ENCODE results near the gene CEP350.

Gene CEP350

DNA sequence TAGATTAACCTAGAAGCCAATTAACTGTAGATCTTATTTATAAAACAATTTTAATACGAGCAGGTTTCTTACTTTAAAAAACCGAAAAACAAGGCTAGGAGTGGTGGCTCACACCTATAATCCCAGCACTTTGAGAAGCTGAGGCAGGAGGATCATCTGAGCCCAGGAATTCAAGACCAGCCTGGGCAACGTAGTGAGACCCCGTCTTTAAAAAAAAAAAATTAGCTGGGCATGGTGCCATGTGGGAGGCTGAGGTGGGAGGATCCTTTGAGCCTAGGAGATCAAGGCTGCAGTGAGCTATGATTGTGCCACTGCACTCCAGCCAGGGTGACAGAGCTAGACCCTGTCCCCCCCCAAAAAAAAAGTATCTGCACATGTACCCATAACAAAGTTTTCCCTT, 110.8 kb downstream of the CEP350 start:
- TF ChIP-seq, protein P1, sequence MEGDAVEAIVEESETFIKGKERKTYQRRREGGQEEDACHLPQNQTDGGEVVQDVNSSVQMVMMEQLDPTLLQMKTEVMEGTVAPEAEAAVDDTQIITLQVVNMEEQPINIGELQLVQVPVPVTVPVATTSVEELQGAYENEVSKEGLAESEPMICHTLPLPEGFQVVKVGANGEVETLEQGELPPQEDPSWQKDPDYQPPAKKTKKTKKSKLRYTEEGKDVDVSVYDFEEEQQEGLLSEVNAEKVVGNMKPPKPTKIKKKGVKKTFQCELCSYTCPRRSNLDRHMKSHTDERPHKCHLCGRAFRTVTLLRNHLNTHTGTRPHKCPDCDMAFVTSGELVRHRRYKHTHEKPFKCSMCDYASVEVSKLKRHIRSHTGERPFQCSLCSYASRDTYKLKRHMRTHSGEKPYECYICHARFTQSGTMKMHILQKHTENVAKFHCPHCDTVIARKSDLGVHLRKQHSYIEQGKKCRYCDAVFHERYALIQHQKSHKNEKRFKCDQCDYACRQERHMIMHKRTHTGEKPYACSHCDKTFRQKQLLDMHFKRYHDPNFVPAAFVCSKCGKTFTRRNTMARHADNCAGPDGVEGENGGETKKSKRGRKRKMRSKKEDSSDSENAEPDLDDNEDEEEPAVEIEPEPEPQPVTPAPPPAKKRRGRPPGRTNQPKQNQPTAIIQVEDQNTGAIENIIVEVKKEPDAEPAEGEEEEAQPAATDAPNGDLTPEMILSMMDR (conservative IDR thresholded peaks at IDR 0.05; ENCODE audit: low read length), result no peak
- no peak overlapping the region for H3K4me3 ChIP-seq (ENCODE audit: low read length)
- DNase-seq (ENCODE audit: low read depth), result no peak

DNA sequence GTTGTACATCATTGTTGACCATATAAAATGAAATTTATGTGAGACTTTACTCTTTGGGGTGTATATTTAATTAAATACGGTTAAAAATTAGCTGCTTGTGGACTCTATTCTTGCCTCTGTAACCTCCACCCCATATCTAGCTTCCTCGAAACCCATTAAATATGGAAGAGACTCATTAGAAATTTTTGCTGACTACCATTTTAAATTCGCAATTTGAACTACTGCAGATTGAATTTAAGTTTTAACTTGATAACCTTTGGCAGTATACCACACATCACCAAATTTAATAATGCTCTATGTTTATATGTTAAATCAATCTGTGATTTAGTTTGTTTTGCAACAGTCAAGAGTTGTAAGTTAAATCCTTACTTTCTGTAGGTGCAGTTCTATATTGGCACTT, 111.5 kb downstream of the CEP350 start:
- TF ChIP-seq, protein P1 (conservative IDR thresholded peaks at IDR 0.05; ENCODE audit: low read length), result no peak
- H3K4me3 ChIP-seq (ENCODE audit: low read length), result no peak overlapping the region
- DNase-seq (ENCODE audit: low read depth), result no peak

DNA sequence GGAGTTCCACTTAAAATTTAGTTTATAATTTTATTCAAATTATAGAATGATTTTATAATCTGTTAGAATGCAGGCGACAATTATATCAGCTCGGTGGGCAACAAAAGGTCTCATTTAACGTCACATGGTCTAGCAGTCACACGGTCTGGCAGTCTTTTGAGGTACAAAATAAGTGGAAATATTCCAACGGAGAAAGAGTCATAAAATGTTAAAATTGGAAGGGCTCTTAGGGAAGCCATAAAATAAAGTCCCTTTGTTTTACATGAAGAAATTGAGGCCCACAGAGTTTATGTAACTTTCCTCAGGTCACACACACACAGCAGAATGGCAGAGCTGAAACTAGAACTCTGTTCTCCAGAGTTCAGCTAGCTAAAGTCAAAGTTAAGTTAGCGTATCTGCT, 115.7 kb downstream of the CEP350 start:
- no peak overlapping the region for H3K4me3 ChIP-seq (ENCODE audit: low read length)
- TF ChIP-seq, protein P1 (conservative IDR thresholded peaks at IDR 0.05; ENCODE audit: low read length), result no peak
- DNase-seq (ENCODE audit: low read depth), result no peak

DNA sequence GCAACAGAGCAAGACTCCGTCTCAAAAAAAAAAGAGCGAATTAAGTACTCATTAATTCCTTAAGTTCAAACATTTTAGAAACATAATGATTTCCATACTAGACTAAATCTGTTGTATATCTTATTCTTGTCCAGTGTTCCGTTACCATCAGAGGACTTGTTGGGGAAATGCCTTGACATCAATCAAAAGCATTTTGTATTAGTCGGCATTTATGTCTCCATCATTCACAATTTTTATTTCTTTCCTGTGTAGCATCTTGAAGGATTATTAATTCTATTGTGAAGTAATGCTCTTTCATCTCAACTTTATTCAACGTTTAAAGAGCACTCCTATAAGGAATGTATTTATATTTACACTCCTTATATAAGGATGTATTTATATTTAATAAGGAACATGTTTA, 117.1 kb downstream of the CEP350 start:
- no peak overlapping the region for H3K4me3 ChIP-seq (ENCODE audit: low read length)
- TF ChIP-seq, protein P1 (conservative IDR thresholded peaks at IDR 0.05; ENCODE audit: low read length), result no peak
- no peak for DNase-seq (ENCODE audit: low read depth)

DNA sequence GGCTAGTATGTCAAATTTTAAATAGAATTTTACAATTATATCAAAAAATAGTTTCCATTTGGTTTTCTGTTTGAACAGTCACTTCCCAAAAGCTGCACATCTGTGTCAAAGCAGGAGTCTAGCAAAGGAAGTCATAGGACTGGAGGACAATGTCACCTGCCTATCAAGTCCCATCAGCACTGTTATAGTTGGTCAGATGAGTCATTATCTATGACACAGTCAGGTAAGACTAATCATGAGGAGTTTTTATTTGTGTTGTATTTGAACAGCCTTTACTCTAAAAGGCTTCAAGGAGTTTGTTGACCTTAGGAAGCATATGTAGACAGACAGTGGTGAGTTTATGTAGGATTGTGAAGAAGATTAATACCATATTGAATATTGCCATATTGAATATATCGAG, 125.8 kb downstream of the CEP350 start:
- DNase-seq (ENCODE audit: low read depth), result no peak
- H3K4me3 ChIP-seq (ENCODE audit: low read length), result no peak overlapping the region
- TF ChIP-seq, protein P1 (conservative IDR thresholded peaks at IDR 0.05; ENCODE audit: low read length), result no peak

DNA sequence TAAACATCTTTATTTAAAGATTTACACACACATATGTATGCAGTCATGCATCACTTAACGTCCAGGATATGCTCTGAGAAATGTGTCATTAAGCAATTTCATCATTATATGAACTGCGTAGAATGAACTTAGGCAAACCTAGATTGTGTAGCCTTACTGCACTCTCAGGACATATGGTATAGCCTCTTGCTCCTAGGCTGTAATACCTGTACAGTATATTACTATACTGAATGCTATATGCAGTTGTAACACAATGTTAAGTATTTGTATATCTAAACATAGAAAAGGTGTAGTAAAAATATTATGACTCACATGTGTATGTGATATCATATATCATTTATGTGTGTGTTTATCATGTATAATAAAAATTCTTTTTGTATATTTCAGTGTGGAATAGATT, 126.9 kb downstream of the CEP350 start:
- no peak for DNase-seq (ENCODE audit: low read depth)
- TF ChIP-seq, protein P1 (conservative IDR thresholded peaks at IDR 0.05; ENCODE audit: low read length), result no peak
- H3K4me3 ChIP-seq (ENCODE audit: low read length), result no peak overlapping the region

DNA sequence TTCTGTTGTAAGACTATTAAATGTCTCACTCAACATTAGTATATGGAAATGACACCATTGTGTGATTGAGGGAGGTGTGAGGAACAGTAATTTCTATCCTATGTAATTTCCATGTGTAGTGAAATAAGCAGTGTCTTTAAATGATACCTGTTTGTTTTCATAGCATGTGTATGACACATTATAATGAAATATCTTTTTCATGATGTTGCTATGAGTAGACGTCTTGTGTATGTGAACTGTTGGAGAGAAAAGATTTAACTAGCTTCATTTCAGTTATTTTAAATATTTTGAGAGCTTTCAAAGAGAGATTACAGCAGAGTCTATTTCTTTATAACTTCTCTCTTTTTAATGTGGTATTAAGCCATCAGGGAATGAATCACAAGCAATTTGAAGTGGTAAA, 128.6 kb downstream of the CEP350 start:
- DNase-seq (ENCODE audit: low read depth), result no peak
- TF ChIP-seq, protein P1 (conservative IDR thresholded peaks at IDR 0.05; ENCODE audit: low read length), result no peak
- no peak overlapping the region for H3K4me3 ChIP-seq (ENCODE audit: low read length)
